Spleen (tissue), 7 donors: ENCODE measurements around the gene WNT9A.

Experiments used
- CTCF ChIP-seq, 11 experiments: fragments of 200-600 bp in 7 of 11; fragments of 450-650 bp in 4 of 11; sonication (generic) in 4 of 11; IDR thresholded peaks in 8 of 11; conservative IDR thresholded peaks in 3 of 11; 1 replicate in 7 of 11; 2 replicates in 4 of 11; pipeline versions ENCODE4 v1.4.0 to v1.8.0; 2016 to 2021; ENCODE audit warnings: antibody characterized with exemption in 11 of 11, inconsistent platforms in 4 of 11, mild to moderate bottlenecking in 1 of 11
- POLR2A ChIP-seq, 3 donors: fragments of 450-650 bp; IDR thresholded peaks; one replicate each; pipeline ENCODE4 v1.5.1; 2017; ENCODE audit warnings: antibody characterized with exemption in 3 of 3, mild to moderate bottlenecking in 1 of 3
- POLR2AphosphoS5 ChIP-seq, 3 donors: sonication (generic); formaldehyde crosslinking; IDR thresholded peaks; one replicate each; pipeline ENCODE4 v1.5.1; 2017; ENCODE audit warnings: antibody characterized with exemption in 3 of 3
- donor health status: DM: no; HTN: no; CAD: no; lungs with moderate emphysema.
- donor health status: DM: no; HTN: no; CAD: no.
- donor health status: DM: no; HTN: no; CAD: no.

- no peak for TF ChIP-seq POLR2A (IDR thresholded peaks at IDR 0.05)
- no peak for TF ChIP-seq CTCF (IDR thresholded peaks at IDR 0.05 in 8 of 11, conservative IDR thresholded peaks at IDR 0.05 in 3 of 11)
- TF ChIP-seq POLR2AphosphoS5 (IDR thresholded peaks at IDR 0.05), result no peak
Measured at GRCh38 chr1:227949954-227950734, 2.4 kb upstream of the WNT9A start.
